ENCODE results near the gene CACNA2D1.

CACNA2D1 gene

GRCh38 chr7:82284936-82285519 is 158.5 kb downstream of the CACNA2D1 start:
- DNase-seq (ENCODE audit: low spot score): no peak

GRCh38 chr7:82275342-82275741 is 168.2 kb downstream of the CACNA2D1 start:
- DNase-seq (ENCODE audit: low spot score): no peak

GRCh38 chr7:82274681-82275080 is 168.9 kb downstream of the CACNA2D1 start:
- no peak for DNase-seq (ENCODE audit: low spot score)

GRCh38 chr7:82273886-82274285 is 169.7 kb downstream of the CACNA2D1 start:
- DNase-seq (ENCODE audit: low spot score): no peak

GRCh38 chr7:82270870-82271269 is 172.7 kb downstream of the CACNA2D1 start:
- DNase-seq (ENCODE audit: low spot score): no peak

GRCh38 chr7:82268632-82269031 is 174.9 kb downstream of the CACNA2D1 start:
- no peak for DNase-seq (ENCODE audit: low spot score)

GRCh38 chr7:82266081-82266480 is 177.5 kb downstream of the CACNA2D1 start:
- DNase-seq (ENCODE audit: low spot score): no peak

- no peak for DNase-seq (ENCODE audit: low spot score)
Measured at GRCh38 chr7:82264783-82265305, 178.7 kb downstream of the CACNA2D1 start.

GRCh38 chr7:82263920-82264782 is 179.4 kb downstream of the CACNA2D1 start:
- DNase-seq (ENCODE audit: low spot score): no peak

- no peak for DNase-seq (ENCODE audit: low spot score)
Measured at GRCh38 chr7:82258181-82258580, 185.4 kb downstream of the CACNA2D1 start.

- no peak for DNase-seq (ENCODE audit: low spot score)
Measured at GRCh38 chr7:82257118-82257695, 186.4 kb downstream of the CACNA2D1 start.

- DNase-seq (ENCODE audit: low spot score): no peak
Measured at GRCh38 chr7:82255706-82256105, 187.9 kb downstream of the CACNA2D1 start.

- DNase-seq (ENCODE audit: low spot score): no peak
Measured at GRCh38 chr7:82250598-82250997, 193.0 kb downstream of the CACNA2D1 start.

GRCh38 chr7:82249979-82250378 is 193.6 kb downstream of the CACNA2D1 start:
- no peak for DNase-seq (ENCODE audit: low spot score)

- peak; percentile 35 for DNase-seq (ENCODE audit: low spot score)
Measured at GRCh38 chr7:82247814-82248433, 195.7 kb downstream of the CACNA2D1 start.

GRCh38 chr7:82244947-82245517 is 198.5 kb downstream of the CACNA2D1 start:
- DNase-seq (ENCODE audit: low spot score): no peak

- no peak for DNase-seq (ENCODE audit: low spot score)
Measured at GRCh38 chr7:82241356-82241755, 202.2 kb downstream of the CACNA2D1 start.

- peak; percentile 39 for DNase-seq (ENCODE audit: low spot score)
Measured at GRCh38 chr7:82235713-82236112, 207.9 kb downstream of the CACNA2D1 start.

GRCh38 chr7:82234457-82235049 is 209.0 kb downstream of the CACNA2D1 start:
- DNase-seq (ENCODE audit: low spot score): peak; percentile 65

- DNase-seq (ENCODE audit: low spot score): no peak
Measured at GRCh38 chr7:82230811-82231581, 212.6 kb downstream of the CACNA2D1 start.

- no peak for DNase-seq (ENCODE audit: low spot score)
Measured at GRCh38 chr7:82229164-82229563, 214.4 kb downstream of the CACNA2D1 start.

Measured in RKO (cell line).